ENCODE measurements around the gene STXBP5. TPM values are rescaled to one million over a fixed set of nuclear protein-coding genes. Genes with fewer than 3 reads are reported as not detected.
"Not testable (repeated sequence)": the region's sequence is repeated elsewhere in the genome, so short reads cannot be mapped to it uniquely, and the experiment has no call there.

The STXBP5 gene
- total and polyA plus RNA-seq, 4 donors = 1.9 to 8.9 (median 4.8) TPM

- TF ChIP-seq MAX (IDR thresholded peaks at IDR 0.05) (no peak), GABPA (IDR thresholded peaks at IDR 0.05 in 1 of 2, conservative IDR thresholded peaks at IDR 0.05 in 1 of 2) (no peak), FOXA1 (IDR thresholded peaks at IDR 0.05) (no peak), YY1 (IDR thresholded peaks at IDR 0.05) (no peak), TAF1 (conservative IDR thresholded peaks at IDR 0.05) (no peak), ATF3 (IDR thresholded peaks at IDR 0.05) (no peak), FOXA2 (IDR thresholded peaks at IDR 0.05) (no peak)
These were observed 167.1 kb downstream of the STXBP5 start (continued) for GRCh38 chr6:147371325-147371724.

GRCh38 chr6:147372806-147373205 is 168.6 kb downstream of the STXBP5 start:
- H3K4me3 ChIP-seq (ENCODE audit: low read depth in 1 of 3, low read length in 3 of 3) = no peak overlapping the region
- no peak overlapping the region for H3K9ac ChIP-seq (ENCODE audit: low read depth in 1 of 2, low read length in 2 of 2)
- no peak for DNase-seq (ENCODE audit: low spot score)
- no peak overlapping the region for H3K27ac ChIP-seq (ENCODE audit: low read depth in 1 of 2, low read length in 2 of 2)
- H3K27me3 ChIP-seq (ENCODE audit: control insufficient read depth in 4 of 4, insufficient read depth in 4 of 4, low read length in 3 of 4) = no peaks in the 10 kb centered on the region
- 97% methylated on average over 1 of the region's 1 CpG for WGBS
- no peaks in the 10 kb centered on the region for H3K36me3 ChIP-seq (ENCODE audit: control insufficient read depth in 4 of 4, insufficient read depth in 3 of 4, low read depth in 1 of 4, low read length in 3 of 4)
- no peaks in the 10 kb centered on the region for H3K4me1 ChIP-seq (ENCODE audit: control insufficient read depth in 4 of 4, insufficient read depth in 4 of 4, low read length in 3 of 4)
- no peaks in the 10 kb centered on the region for H3K9me3 ChIP-seq (ENCODE audit: control insufficient read depth in 4 of 4, low read length in 3 of 4)
- TF ChIP-seq FOXA2 (IDR thresholded peaks at IDR 0.05) (no peak), TAF1 (conservative IDR thresholded peaks at IDR 0.05) (no peak), HNF4A (conservative IDR thresholded peaks at IDR 0.05) (no peak), RXRA (IDR thresholded peaks at IDR 0.05) (no peak), SP1 (IDR thresholded peaks at IDR 0.05) (no peak), EGR1 (IDR thresholded peaks at IDR 0.05; ENCODE audit: low read depth in 2 of 2) (no peak)
- TF ChIP-seq, protein P1, sequence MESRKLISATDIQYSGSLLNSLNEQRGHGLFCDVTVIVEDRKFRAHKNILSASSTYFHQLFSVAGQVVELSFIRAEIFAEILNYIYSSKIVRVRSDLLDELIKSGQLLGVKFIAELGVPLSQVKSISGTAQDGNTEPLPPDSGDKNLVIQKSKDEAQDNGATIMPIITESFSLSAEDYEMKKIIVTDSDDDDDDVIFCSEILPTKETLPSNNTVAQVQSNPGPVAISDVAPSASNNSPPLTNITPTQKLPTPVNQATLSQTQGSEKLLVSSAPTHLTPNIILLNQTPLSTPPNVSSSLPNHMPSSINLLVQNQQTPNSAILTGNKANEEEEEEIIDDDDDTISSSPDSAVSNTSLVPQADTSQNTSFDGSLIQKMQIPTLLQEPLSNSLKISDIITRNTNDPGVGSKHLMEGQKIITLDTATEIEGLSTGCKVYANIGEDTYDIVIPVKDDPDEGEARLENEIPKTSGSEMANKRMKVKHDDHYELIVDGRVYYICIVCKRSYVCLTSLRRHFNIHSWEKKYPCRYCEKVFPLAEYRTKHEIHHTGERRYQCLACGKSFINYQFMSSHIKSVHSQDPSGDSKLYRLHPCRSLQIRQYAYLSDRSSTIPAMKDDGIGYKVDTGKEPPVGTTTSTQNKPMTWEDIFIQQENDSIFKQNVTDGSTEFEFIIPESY (IDR thresholded peaks at IDR 0.05) = no peak

DNA sequence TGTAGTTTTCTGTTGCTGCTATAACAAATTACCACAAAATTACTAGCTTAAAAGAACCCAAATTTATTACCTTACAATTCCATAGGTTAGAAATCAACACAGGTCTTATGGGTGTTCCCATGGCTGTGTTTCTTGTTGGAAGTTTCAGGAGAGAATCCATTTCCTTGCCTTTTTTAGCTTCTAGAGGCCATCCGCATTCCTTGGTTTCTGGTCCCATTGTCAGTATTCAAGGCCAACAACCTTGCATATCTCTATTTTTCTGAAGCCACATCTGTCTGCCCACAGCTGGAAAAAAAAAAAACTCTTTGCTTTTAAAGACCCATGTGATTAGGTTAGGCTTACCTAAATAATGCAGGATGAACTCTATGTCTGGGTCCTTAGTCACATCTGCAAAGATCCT is 174.6 kb downstream of the STXBP5 start:
- H3K36me3 ChIP-seq (ENCODE audit: control insufficient read depth in 4 of 4, insufficient read depth in 3 of 4, low read depth in 1 of 4, low read length in 3 of 4) = peaks cover 0 to 4% (median 1%) of the 10 kb centered on the region in 4 donors
- WGBS = 99% methylated on average over 1 of the region's 1 CpG
- no peak overlapping the region for H3K4me3 ChIP-seq (ENCODE audit: low read depth in 1 of 3, low read length in 3 of 3)
- H3K9ac ChIP-seq (ENCODE audit: low read depth in 1 of 2, low read length in 2 of 2) = no peak overlapping the region
- no peaks in the 10 kb centered on the region for H3K27me3 ChIP-seq (ENCODE audit: control insufficient read depth in 4 of 4, insufficient read depth in 4 of 4, low read length in 3 of 4)
- DNase-seq (ENCODE audit: low spot score) = no peak
- H3K27ac ChIP-seq (ENCODE audit: low read depth in 1 of 2, low read length in 2 of 2) = no peak overlapping the region
- H3K9me3 ChIP-seq (ENCODE audit: control insufficient read depth in 4 of 4, low read length in 3 of 4) = no peaks in the 10 kb centered on the region
- no peaks in the 10 kb centered on the region for H3K4me1 ChIP-seq (ENCODE audit: control insufficient read depth in 4 of 4, insufficient read depth in 4 of 4, low read length in 3 of 4)
- TF ChIP-seq NR2F2 (IDR thresholded peaks at IDR 0.05) (no peak), SP1 (IDR thresholded peaks at IDR 0.05) (no peak), RAD21 (IDR thresholded peaks at IDR 0.05) (no peak), RXRA (IDR thresholded peaks at IDR 0.05) (no peak), MAX (IDR thresholded peaks at IDR 0.05) (no peak), HNF4A (conservative IDR thresholded peaks at IDR 0.05) (no peak), JUND (IDR thresholded peaks at IDR 0.05) (no peak), FOXA1 (IDR thresholded peaks at IDR 0.05) (no peak), GABPA (IDR thresholded peaks at IDR 0.05 in 1 of 2, conservative IDR thresholded peaks at IDR 0.05 in 1 of 2) (no peak)
- TF ChIP-seq, protein P2, sequence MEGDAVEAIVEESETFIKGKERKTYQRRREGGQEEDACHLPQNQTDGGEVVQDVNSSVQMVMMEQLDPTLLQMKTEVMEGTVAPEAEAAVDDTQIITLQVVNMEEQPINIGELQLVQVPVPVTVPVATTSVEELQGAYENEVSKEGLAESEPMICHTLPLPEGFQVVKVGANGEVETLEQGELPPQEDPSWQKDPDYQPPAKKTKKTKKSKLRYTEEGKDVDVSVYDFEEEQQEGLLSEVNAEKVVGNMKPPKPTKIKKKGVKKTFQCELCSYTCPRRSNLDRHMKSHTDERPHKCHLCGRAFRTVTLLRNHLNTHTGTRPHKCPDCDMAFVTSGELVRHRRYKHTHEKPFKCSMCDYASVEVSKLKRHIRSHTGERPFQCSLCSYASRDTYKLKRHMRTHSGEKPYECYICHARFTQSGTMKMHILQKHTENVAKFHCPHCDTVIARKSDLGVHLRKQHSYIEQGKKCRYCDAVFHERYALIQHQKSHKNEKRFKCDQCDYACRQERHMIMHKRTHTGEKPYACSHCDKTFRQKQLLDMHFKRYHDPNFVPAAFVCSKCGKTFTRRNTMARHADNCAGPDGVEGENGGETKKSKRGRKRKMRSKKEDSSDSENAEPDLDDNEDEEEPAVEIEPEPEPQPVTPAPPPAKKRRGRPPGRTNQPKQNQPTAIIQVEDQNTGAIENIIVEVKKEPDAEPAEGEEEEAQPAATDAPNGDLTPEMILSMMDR (IDR thresholded peaks at IDR 0.05; ENCODE audit: low read depth, low read length, missing input control) = no peak

- not testable (repeated sequence) for H3K27me3 ChIP-seq (ENCODE audit: control insufficient read depth in 4 of 4, insufficient read depth in 4 of 4, low read length in 3 of 4); H3K9me3 ChIP-seq (ENCODE audit: control insufficient read depth in 4 of 4, low read length in 3 of 4); DNase-seq (ENCODE audit: low spot score); H3K9ac ChIP-seq (ENCODE audit: low read depth in 1 of 2, low read length in 2 of 2); H3K36me3 ChIP-seq (ENCODE audit: control insufficient read depth in 4 of 4, insufficient read depth in 3 of 4, low read depth in 1 of 4, low read length in 3 of 4); H3K27ac ChIP-seq (ENCODE audit: low read depth in 1 of 2, low read length in 2 of 2); H3K4me3 ChIP-seq (ENCODE audit: low read depth in 1 of 3, low read length in 3 of 3); H3K4me1 ChIP-seq (ENCODE audit: control insufficient read depth in 4 of 4, insufficient read depth in 4 of 4, low read length in 3 of 4)
- WGBS = 99% methylated on average over 3 of the region's 3 CpGs
These were observed 176.6 kb downstream of the STXBP5 start for GRCh38 chr6:147380841-147381240.

Measured in liver (tissue), 9 donors.